ENCODE results near the gene PDZD2.
"Not testable (repeated sequence)": the region's sequence is repeated elsewhere in the genome, so short reads cannot be mapped to it uniquely, and the experiment has no call there.

Gene PDZD2

DNA sequence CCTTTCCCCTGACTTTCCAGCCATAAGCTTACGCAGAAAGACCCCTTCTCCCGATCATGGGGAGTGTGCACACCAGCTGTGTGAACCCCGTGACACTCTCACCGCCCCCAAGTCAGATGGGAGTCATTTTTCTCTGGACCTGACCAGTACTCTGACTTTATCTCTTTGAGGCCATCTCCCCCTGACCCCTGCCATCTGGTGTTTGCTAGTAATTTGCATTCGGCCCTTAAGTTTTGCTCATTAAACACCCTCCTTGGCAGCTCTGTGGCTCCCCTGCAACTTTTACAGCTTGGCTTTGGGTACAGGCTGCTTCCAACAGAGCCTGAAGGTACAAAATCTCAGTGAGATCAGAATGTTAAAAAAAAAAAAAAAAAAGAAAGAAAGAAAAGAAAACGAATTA, 43.9 kb downstream of the PDZD2 start:
- H3K36me3 ChIP-seq, result no peaks in the 10 kb centered on the region
- H3K4me3 ChIP-seq (ENCODE audit: low read depth in 1 of 2, low read length in 1 of 2), result no peak overlapping the region
- H3K27ac ChIP-seq, result no peak overlapping the region
- no peaks in the 10 kb centered on the region for H3K9me3 ChIP-seq
- no peaks in the 10 kb centered on the region for H3K4me1 ChIP-seq (ENCODE audit: control insufficient read depth in 1 of 2, insufficient read depth in 1 of 2, low read depth in 1 of 2, low read length in 1 of 2)
- no peak for TF ChIP-seq CTCF (IDR thresholded peaks at IDR 0.05)
- H3K27me3 ChIP-seq, result no peaks in the 10 kb centered on the region

GRCh38 chr5:31688515-31689092, 49.7 kb downstream of the PDZD2 start:
- no peak for TF ChIP-seq CTCF (IDR thresholded peaks at IDR 0.05)
- no peak overlapping the region for H3K27ac ChIP-seq
- H3K9me3 ChIP-seq, result no peaks in the 10 kb centered on the region
- no peaks in the 10 kb centered on the region for H3K4me1 ChIP-seq (ENCODE audit: control insufficient read depth in 1 of 2, insufficient read depth in 1 of 2, low read depth in 1 of 2, low read length in 1 of 2)
- H3K4me3 ChIP-seq (ENCODE audit: low read depth in 1 of 2, low read length in 1 of 2), result no peak overlapping the region
- H3K36me3 ChIP-seq, result no peaks in the 10 kb centered on the region
- H3K27me3 ChIP-seq, result no peaks in the 10 kb centered on the region

DNA sequence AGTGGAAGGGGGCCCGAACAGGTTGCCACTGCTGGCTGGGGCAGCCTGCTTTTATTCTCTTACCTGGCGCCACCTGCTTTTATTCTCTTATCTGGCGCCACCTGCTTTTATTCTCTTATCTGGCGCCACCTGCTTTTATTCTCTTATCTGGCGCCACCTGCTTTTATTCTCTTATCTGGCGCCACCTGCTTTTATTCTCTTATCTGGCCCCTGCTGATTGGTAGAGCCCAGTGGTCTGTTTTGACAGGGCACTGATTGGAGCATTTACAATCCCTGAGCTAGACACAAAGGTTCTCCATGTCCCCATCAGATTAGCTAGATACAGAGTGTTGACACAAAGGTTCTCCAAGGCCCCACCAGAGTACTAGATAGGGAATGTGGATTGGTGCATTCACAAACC, 52.5 kb downstream of the PDZD2 start:
- H3K4me1 ChIP-seq (ENCODE audit: control insufficient read depth in 1 of 2, insufficient read depth in 1 of 2, low read depth in 1 of 2, low read length in 1 of 2); H3K9me3 ChIP-seq; H3K36me3 ChIP-seq; H3K4me3 ChIP-seq (ENCODE audit: low read depth in 1 of 2, low read length in 1 of 2); H3K27me3 ChIP-seq; H3K27ac ChIP-seq: not testable (repeated sequence)

DNA sequence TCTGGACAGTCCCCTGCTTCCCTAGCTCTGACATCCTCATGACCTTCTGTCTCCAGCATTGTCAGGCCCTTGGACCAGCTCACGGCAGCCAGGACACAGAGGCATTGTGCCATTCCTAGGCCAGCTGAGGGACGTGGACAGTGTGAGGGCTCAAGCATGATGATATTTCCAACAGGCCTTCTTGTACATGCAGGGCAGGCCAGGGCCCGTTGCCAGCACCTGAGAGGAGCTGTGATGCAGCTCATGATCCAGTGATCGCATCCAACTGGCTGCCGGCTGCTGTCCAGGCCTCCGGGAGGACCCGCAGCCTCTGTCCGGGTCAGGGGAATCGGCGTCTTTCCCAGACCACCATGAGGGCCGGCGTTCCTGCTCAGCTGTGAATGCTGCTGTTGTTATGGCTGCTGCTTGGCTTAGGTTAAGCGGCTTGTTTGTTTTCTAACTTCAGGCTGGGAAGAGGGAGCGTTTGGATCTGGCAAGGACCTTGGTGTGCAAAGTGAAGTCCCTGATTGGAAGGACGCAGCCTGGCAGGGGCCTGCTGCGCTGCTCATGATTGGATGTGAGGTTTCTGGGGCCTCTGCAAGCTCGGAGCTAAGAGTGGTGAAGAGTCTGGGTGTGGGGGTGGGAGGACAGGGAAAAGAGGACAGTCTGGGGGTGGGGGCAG, 53.8 kb downstream of the PDZD2 start:
- Histone ChIP-seq H3K4me3 (ENCODE audit: low read depth in 1 of 2, low read length in 1 of 2) (no peak overlapping the region), H3K27me3 (no peaks in the 10 kb centered on the region), H3K27ac (no peak overlapping the region), H3K4me1 (ENCODE audit: control insufficient read depth in 1 of 2, insufficient read depth in 1 of 2, low read depth in 1 of 2, low read length in 1 of 2) (no peaks in the 10 kb centered on the region), H3K36me3 (no peaks in the 10 kb centered on the region), H3K9me3 (no peaks in the 10 kb centered on the region)
- TF ChIP-seq CTCF (IDR thresholded peaks at IDR 0.05), result no peak

DNA sequence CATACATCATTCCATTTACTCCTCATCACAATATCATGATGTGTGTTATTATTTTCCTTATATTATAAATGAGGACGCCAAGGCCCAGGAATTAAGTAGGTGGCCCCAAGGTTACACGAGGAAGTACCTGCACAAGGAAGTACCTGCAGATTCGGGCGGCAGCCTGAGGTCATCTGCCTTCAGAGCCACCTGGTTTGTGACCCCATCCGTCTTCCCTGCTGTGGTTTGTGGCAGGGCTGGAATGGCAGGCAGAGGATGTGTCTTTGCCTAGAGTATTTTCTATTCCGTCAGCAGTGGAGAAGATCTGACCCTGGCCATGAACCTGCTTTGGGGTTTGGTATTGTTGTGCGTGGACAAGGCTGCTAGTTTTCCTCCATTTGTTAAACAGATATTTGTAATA, 59.7 kb downstream of the PDZD2 start:
- H3K36me3 ChIP-seq, result no peaks in the 10 kb centered on the region
- no peaks in the 10 kb centered on the region for H3K9me3 ChIP-seq
- H3K27ac ChIP-seq, result no peak overlapping the region
- H3K4me1 ChIP-seq (ENCODE audit: control insufficient read depth in 1 of 2, insufficient read depth in 1 of 2, low read depth in 1 of 2, low read length in 1 of 2), result no peaks in the 10 kb centered on the region
- no peak overlapping the region for H3K4me3 ChIP-seq (ENCODE audit: low read depth in 1 of 2, low read length in 1 of 2)
- no peak for TF ChIP-seq CTCF (IDR thresholded peaks at IDR 0.05)
- peaks cover 6% of the 10 kb centered on the region for H3K27me3 ChIP-seq

- TF ChIP-seq CTCF (IDR thresholded peaks at IDR 0.05), result no peak
- Histone ChIP-seq H3K4me3 (ENCODE audit: low read depth in 1 of 2, low read length in 1 of 2) (no peak overlapping the region), H3K27ac (no peak overlapping the region)
Observed at GRCh38 chr5:31701642-31702299, 62.8 kb downstream of the PDZD2 start.

More at GRCh38 chr5:31701642-31702299, 62.8 kb downstream of the PDZD2 start:
- H3K9me3 ChIP-seq, result no peaks in the 10 kb centered on the region
- peaks cover 6% of the 10 kb centered on the region for H3K27me3 ChIP-seq
- no peaks in the 10 kb centered on the region for H3K36me3 ChIP-seq
- H3K4me1 ChIP-seq (ENCODE audit: control insufficient read depth in 1 of 2, insufficient read depth in 1 of 2, low read depth in 1 of 2, low read length in 1 of 2), result no peaks in the 10 kb centered on the region

All from neutrophil (primary cell).